ENCODE results near the gene ZDHHC5.

Gene ZDHHC5

GRCh38 chr11:57667736-57668433 lies at the start of gene ZDHHC5:
ZDHHC5 (plus strand) TSS chr11:57668114; CDS start chr11:57673091, 4,977 bp downstream.
- peak; percentile 99 for DNase-seq (ENCODE audit: low read depth)

- DNase-seq (ENCODE audit: low read depth): no peak
These were observed 49.5 kb upstream of the ZDHHC5 start for GRCh38 chr11:57618438-57618837.

GRCh38 chr11:57619331-57619730 lies 48.6 kb upstream of the ZDHHC5 start:
- DNase-seq (ENCODE audit: low read depth): no peak

- no peak for DNase-seq (ENCODE audit: low read depth)
These were observed 47.4 kb upstream of the ZDHHC5 start for GRCh38 chr11:57620467-57620866.

- no peak for DNase-seq (ENCODE audit: low read depth)
These were observed 45.7 kb upstream of the ZDHHC5 start for GRCh38 chr11:57622263-57622662.

GRCh38 chr11:57624864-57625263 lies 43.0 kb upstream of the ZDHHC5 start:
- DNase-seq (ENCODE audit: low read depth): no peak

- DNase-seq (ENCODE audit: low read depth): no peak
These were observed 41.0 kb upstream of the ZDHHC5 start for GRCh38 chr11:57626895-57627294.

- no peak for DNase-seq (ENCODE audit: low read depth)
These were observed 37.7 kb upstream of the ZDHHC5 start for GRCh38 chr11:57630171-57630570.

GRCh38 chr11:57632116-57632515 lies 35.8 kb upstream of the ZDHHC5 start:
- DNase-seq (ENCODE audit: low read depth): no peak

GRCh38 chr11:57633394-57634070 lies 34.4 kb upstream of the ZDHHC5 start:
- no peak for DNase-seq (ENCODE audit: low read depth)

GRCh38 chr11:57634311-57634710 lies 33.6 kb upstream of the ZDHHC5 start:
- no peak for DNase-seq (ENCODE audit: low read depth)

- DNase-seq (ENCODE audit: low read depth): no peak
These were observed 32.7 kb upstream of the ZDHHC5 start for GRCh38 chr11:57635246-57635645.

GRCh38 chr11:57637626-57638004 lies 30.3 kb upstream of the ZDHHC5 start:
- no peak for DNase-seq (ENCODE audit: low read depth)

- DNase-seq (ENCODE audit: low read depth): no peak
These were observed 29.7 kb upstream of the ZDHHC5 start for GRCh38 chr11:57638005-57638781.

- DNase-seq (ENCODE audit: low read depth): no peak
These were observed 29.0 kb upstream of the ZDHHC5 start for GRCh38 chr11:57638811-57639320.

- DNase-seq (ENCODE audit: low read depth): no peak
These were observed 28.4 kb upstream of the ZDHHC5 start for GRCh38 chr11:57639321-57640067.

GRCh38 chr11:57640068-57640800 lies 27.7 kb upstream of the ZDHHC5 start:
- no peak for DNase-seq (ENCODE audit: low read depth)

GRCh38 chr11:57641011-57641807 lies 26.7 kb upstream of the ZDHHC5 start:
- no peak for DNase-seq (ENCODE audit: low read depth)

GRCh38 chr11:57643802-57644201 lies 24.1 kb upstream of the ZDHHC5 start:
- no peak for DNase-seq (ENCODE audit: low read depth)

Data from activated T-cell treated with anti-CD3 and anti-CD28 coated beads for 24 hours (primary cell).